ENCODE data around the gene ATP2C2.

DNA sequence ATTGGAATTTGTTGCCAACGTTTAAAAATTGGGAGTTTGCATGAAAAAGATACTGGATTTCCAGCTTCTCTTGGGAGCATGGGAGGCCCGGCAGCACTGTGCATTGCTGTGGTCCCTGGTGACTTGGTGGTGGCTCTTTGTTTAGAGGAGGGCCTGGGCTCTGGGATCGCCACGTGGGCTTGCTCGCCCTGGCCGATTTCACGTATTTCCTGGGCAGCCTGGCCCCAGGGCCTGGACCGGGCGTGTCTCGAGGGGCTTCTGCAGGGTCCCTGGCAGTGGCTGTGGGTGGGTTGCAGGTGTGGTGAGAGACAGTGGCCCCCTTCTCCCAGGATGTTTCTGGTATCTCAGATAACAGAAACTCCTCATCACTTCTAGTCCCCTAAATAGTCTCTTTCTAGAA is 67.9 kb downstream of the ATP2C2 start:
- TF ChIP-seq, protein P1, sequence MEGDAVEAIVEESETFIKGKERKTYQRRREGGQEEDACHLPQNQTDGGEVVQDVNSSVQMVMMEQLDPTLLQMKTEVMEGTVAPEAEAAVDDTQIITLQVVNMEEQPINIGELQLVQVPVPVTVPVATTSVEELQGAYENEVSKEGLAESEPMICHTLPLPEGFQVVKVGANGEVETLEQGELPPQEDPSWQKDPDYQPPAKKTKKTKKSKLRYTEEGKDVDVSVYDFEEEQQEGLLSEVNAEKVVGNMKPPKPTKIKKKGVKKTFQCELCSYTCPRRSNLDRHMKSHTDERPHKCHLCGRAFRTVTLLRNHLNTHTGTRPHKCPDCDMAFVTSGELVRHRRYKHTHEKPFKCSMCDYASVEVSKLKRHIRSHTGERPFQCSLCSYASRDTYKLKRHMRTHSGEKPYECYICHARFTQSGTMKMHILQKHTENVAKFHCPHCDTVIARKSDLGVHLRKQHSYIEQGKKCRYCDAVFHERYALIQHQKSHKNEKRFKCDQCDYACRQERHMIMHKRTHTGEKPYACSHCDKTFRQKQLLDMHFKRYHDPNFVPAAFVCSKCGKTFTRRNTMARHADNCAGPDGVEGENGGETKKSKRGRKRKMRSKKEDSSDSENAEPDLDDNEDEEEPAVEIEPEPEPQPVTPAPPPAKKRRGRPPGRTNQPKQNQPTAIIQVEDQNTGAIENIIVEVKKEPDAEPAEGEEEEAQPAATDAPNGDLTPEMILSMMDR (IDR thresholded peaks at IDR 0.05) = no peak
- TF ChIP-seq POLR2A (IDR thresholded peaks at IDR 0.05) = no peak

Measured in right lobe of liver (tissue), 4 donors.